ENCODE data around the gene MAN1B1.

Gene MAN1B1

DNA sequence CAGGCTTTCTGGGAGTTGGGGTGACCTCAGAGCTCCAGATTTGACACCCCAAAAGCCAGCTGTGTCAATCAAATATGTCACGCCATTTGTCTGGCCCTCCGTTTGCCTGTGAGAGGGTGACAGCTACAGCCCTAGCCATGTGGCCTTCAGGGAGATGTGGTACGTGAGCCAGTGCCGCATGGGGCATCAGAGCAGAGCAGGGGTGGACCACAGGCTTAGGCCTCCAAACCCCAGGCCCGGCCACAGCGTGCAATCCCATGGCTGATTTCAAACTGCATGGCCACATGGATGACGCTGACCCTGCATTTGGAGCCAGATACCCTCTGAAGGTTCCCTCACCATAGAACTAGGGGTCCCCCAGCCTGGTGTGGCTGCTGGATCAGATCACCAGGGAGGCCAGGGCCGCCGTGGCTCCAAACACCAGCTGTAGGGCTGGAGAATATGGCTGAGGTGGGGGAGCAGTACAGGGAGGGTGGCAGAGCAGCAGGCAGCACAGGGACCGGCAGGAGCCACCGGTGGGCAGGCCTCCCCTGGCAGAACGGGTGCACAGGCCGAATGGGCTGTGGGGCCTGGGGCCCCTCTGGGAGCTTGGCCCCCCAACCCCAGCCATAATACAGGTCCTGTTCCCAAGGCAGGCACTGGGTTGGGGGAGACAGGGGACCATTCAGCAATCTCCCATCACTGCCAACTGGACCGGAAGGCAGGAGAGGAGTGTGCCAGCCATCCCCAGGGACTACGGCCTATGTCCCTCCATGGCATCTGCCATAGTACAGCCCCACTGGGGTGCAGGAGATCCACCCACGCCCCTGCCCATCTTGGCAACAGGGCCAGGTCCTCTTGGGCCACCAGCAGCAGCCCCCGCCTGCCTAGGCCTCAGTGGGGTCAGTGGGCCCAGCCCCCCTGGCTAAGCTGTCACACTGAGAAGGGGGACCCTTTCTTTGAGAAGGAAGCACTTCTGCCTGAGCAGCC is 18.0 kb upstream of the MAN1B1 start:
- DNase-seq (ENCODE audit: low read depth in 2 of 2), result no peak

DNA sequence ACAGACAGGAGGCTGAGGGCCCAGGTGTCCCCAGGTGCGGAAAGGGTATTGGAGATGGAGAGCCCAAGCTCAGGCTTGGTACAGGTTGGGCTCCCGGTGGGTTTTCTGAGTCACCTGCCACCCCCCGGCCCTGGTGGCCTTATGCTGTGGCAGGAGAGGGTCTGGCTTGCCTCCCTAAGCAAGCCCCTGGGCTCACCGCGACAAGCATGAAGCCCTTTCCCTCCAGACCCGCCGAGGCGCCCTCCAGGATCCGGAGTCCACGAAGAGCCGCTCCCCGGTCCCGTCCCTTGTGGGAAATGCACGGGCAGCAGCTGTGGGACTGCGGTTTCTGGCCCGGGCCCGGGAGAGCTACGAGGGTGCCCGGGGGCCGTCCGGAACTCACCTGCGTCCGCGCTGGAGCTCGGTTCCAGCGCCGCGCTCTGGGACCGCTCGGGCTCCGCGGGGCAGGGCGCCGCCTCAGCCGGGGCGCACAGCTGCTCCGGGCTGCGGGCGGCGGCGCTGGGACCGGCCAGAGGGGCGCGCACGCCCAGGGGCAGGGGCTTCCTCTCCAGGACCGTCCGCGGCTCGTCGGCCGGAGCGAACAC is 17.2 kb upstream of the MAN1B1 start:
- no peak for DNase-seq (ENCODE audit: low read depth in 2 of 2)

DNA sequence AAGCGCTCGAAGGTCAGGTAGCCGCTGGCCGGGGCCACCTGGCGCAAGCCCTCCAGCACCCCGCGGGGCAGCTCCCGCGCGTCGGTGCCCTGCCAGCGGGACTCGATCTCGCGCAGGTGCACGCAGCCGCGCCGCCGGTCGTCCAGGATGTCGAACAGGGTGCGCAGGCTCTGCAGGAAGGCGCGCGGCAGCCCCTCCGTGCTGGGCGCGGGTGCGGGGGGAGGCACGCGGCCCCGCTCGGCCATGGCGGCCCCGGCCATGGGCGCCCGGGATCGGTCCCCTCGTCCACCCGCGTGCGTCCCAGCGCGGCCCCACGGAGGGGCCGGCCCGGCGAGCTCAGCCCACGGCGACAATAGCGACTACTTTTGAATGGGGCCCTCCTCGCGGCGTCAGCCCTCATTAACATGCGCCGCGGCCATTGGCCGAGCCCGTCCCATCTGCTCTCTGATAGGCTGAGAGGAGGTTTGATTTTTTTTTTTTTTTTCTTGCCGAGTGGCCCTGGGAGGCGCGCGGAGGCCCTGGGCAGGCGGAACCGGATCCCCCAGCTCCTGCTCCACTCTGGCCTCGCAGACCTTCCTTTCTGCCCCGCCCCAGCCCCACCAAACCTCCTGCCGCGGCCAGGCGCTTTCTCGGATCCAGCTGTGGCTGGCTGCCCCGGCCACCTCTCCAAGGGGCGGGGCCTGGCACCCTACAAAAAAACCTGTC is 16.4 kb upstream of the MAN1B1 start, which contains the start of gene SAPCD2:
Gene SAPCD2, minus strand, starts transcription at position 357 of the 705 bp plus-strand sequence. Its CDS starts 97 bp downstream, at position 260.
- peak; percentile 70 to 74 for DNase-seq (ENCODE audit: low read depth in 2 of 2)

DNA sequence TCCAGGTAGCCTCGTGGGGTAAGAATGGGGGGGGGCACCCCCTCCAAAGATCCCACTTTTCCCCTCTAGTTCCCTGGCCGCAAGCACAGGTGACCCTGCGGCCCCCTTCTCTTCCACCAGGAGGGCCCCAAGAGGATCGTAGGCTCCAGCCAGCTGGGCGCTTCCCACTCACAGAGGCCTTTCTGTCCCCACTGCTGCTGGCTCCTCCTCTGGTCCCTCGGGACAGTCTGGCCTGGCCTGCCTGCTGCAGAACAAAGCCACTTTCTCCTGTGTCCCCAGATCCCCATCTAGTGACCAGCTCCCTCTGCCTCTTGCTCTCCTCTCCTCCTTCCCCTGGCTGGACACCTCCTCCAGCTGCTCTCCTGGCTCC is 15.9 kb upstream of the MAN1B1 start:
- DNase-seq (ENCODE audit: low read depth in 2 of 2), result no peak

DNA sequence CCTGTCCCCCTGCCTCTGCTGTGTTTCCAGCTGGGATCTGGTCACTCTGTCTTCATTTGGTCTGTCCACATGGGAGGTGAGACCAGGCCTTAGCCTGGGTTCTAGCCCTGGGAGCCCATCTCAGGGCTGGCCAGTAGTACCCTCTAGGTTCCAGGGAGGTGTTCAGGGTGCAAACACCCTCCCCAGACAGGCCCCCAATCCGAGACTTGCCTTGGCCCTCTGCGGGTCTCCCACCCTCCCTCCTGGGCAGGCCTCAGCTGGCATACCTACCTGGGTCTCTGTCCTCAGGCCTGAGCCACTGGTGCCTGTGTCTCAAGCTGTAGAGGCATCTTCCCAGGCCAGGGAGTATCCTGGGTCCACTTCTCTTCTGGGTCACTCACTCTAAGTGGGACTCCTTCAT is 15.5 kb upstream of the MAN1B1 start:
- no peak for DNase-seq (ENCODE audit: low read depth in 2 of 2)

DNA sequence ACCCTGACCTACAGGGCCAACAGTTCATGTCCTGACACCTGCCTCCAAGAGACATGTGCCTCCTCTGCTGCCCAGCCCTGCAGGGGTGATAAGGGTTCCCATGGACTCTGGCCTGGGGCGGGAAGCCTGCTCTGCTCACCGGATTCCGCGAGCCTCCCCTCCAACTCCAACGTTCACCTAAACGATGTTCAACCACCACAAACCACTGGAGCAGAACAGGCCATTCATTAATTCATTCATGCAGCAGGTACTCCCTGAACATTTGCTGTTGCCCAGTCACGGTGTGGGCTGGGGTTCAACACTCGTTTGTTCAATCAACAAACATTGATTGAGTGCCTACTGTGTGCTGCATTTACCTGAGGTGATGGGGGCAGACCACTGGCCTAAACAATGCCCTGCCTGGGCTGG is 12.8 kb upstream of the MAN1B1 start:
- no peak for DNase-seq (ENCODE audit: low read depth in 2 of 2)

DNA sequence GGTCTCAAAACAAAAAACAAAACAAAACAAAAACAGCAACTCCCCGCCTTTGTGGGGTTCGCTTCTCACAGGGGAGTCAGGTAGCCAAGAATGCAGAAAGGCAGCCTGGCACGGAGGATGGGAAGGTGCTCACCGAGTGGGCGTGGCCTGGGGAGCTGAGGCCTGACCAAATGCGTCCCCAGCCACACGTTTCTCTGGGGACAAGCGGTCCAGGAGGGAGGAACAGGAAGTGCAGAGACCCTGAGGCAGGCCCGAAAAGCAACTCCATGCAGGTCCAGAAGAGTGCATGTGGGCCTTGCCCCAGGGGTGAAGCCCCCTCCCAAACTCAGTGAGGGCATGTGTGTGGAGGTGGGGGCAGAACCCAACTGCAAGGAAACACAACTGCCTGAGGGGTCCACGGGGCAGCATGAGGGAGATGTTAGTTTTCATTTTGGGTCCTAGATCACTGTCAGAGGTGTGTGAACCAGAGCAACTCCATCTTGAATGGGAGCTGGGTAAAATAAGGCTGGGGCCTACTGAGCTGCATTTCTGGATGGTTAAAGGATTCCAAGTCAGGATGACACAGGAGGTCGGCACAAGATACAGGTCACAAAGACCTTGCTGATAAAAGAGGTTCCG is 12.0 kb upstream of the MAN1B1 start:
- DNase-seq (ENCODE audit: low read depth in 2 of 2), result no peak

DNA sequence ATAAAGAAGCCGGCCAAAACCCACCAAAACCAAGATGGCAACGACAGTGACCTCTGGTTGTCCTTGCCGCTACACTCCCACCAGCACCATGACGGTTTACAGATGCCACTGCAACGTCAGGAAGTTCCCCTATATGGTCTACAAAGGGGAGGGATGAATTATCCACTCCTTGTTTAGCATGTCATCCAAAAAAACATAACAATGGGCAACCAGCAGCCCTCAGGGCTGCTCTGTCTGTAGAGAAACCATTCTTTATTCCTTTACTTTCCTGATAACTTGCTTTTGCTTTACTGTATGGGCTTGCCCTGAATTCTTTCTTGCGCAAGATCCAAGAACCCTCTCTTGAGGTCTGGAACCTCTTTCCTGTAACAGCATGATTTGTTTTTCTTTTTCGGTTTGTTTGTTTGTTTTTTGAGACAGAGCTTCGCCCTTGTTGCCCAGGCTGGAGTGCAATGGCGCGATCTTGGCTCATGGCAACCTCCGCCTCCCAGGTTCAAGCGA is 11.5 kb upstream of the MAN1B1 start:
- DNase-seq (ENCODE audit: low read depth in 2 of 2), result no peak

DNA sequence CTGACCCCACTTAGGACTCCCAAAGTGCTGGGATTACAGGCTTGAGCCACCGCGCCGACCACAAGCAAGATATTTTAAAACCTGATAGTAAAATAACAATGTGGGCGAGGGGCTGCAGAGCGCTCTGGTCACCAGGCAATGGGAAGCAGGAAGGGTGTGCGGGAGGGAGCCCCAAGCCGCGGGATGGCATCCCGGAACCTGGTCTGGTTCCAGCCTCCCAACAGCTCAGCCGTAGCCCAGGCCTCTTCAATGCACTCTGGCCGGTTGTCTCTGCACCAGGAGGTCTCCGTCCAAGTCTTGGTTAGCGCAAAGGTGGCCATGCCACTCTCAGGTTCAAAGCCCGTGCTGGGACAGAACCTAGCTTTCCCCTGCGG is 10.2 kb upstream of the MAN1B1 start:
- DNase-seq (ENCODE audit: low read depth in 2 of 2), result no peak

DNA sequence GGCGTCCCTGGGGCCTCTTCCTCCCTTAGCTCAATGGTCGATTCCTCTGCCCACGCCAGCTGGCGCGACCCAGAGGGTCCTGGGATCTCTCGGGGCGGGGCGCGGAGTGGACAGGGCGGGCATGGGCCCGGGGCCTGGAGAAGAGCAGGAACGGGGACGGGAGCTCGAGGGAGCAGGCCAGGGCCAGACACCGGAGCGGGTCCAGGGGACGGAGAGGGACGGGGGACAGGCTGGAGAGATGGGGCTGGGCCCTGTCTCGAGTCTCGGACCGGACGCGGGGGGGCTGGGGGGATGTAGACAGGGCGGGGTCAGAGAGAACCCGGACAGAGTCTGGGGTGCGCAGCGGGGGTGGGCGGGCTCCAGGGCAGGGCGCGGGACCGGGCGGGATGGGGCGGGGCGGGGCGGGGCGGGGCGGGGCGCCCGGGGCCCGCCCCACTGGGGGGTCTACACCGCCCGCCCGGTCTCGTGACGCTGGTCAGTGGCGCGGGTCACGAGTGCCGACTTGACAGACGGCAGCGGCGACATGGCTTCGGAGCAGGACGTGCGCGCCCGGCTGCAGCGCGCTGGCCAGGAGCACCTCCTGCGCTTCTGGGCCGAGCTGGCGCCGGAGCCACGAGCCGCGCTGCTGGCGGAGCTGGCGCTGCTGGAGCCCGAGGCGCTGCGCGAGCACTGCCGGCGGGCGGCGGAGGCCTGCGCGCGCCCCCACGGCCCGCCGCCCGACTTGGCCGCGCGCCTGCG is 9.6 kb upstream of the MAN1B1 start, which contains the start of gene UAP1L1:
Gene UAP1L1, plus strand, starts transcription at position 508 of the 738 bp plus-strand sequence. Its CDS starts 16 bp downstream, at position 524.
- peak in 1 of 2 donors; percentile 41 for DNase-seq (ENCODE audit: low read depth in 2 of 2)

DNA sequence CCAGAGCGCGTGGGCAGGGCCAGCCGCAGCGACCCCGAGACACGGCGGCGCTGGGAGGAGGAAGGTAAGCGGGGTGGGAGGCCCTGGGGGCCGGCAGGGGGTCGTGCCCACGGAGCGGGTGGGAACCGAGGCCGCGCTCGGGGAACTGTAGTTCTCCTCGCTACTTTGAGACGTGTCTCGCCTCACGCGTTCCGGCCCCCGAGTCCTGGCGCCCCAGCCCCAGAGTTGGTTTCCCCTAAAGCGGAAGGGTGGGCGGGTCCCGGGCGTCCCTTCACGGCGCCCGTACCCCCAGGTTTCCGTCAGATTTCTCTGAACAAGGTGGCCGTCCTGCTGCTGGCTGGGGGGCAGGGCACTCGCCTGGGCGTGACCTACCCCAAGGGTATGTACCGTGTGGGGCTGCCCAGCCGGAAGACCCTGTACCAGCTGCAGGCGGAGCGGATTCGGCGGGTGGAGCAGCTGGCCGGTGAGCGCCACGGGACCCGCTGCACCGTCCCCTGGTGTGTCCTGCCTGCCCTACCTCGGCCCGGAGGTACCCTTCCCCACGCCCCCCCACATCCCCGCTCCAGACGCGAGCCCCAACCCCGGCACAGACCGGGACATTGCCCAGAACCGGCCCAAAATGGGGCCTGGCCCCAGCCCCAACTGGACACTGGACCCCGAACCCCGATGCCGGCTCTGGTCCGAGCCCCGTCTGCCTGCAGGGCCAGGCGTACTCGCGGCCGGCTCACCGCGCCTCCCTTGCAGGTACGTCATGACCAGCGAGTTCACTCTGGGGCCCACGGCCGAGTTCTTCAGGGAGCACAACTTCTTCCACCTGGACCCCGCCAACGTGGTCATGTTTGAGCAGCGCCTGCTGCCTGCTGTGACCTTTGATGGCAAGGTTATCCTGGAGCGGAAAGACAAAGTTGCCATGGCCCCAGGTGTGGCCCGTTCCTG is 8.8 kb upstream of the MAN1B1 start:
- DNase-seq (ENCODE audit: low read depth in 2 of 2), result peak in 1 of 2 donors; percentile 51

DNA sequence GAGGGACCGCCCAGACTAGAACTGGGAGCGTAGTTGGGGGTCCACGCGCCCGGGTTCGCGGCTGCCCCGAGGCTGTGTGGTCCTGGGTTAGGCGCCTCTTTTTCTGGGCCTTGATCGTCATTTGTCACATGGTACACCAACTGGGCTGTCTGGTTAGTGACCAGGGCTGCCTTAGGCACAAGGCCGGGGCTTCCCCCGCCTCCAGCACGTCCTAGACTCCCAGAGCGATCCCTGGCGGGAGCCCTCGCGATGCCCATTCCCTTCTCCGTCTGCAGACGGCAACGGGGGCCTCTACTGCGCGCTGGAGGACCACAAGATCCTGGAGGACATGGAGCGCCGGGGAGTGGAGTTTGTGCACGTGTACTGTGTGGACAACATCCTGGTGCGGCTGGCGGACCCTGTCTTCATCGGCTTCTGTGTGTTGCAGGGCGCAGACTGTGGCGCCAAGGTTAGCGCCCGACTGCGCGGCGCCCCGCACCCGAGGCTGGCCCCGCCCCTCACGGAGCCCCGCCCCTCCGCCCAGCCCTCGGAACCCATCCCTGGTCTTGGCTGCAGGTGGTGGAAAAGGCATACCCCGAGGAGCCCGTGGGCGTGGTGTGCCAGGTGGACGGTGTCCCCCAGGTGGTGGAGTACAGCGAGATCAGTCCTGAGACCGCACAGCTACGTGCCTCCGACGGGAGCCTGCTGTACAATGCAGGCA is 7.9 kb upstream of the MAN1B1 start:
- DNase-seq (ENCODE audit: low read depth in 2 of 2), result no peak

DNA sequence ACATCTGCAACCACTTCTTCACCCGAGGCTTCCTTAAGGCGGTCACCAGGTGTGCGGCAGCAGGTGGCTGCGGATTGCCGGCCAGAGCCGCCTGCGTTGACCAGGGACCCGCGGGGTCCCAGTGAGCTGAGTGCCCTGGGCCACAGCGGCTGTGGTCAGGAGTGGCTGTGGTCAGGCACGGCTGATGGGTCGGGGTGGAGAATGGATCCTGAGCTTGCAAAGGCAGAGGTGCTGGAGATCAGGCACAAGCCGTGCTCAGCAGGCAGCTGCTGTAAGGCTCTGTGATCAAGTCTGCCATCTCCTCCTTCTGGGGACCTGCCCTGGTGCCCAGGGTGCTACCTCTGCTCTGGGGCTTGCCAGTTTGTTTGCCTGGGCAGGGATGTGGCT is 7.4 kb upstream of the MAN1B1 start:
- no peak for DNase-seq (ENCODE audit: low read depth in 2 of 2)

DNA sequence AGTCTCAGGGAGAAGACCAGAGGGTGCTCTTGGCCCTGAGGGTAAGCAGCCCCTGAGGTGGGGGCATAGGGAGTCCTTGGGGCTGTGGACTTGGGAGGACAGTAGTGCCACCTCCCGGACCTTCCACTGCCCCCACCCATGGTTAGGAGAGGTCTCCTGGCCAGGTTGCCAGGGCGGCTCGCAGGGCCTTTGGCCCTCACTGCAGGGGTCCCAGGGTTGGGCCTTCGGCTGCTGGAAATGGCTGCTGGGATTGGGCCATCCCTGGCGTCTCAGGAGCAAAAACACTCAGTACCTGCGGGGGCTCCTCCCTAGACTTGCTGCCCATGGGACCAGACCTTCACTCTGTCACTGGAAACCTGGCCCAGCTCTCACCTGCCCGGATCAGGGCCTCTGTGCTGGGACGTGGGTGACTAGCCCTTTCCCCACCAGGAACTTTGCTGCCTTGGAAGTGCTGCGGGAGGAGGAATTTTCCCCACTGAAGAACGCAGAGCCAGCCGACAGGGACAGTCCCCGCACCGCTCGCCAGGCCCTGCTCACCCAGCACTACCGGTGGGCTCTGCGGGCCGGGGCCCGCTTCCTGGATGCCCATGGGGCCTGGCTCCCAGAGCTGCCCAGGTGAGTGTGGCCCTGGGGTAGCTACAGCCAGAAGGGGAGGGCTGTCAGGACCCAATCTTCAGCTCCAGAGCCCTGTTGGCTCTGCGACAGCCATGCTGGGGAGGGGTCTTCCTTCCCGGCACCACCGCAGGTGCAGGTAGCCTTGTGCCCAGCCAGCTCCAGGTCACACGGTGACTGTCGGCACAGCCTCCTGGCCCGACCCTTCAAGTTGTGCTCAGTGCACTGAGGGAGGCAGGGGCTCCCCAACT is 6.3 kb upstream of the MAN1B1 start:
- DNase-seq (ENCODE audit: low read depth in 2 of 2), result no peak

DNA sequence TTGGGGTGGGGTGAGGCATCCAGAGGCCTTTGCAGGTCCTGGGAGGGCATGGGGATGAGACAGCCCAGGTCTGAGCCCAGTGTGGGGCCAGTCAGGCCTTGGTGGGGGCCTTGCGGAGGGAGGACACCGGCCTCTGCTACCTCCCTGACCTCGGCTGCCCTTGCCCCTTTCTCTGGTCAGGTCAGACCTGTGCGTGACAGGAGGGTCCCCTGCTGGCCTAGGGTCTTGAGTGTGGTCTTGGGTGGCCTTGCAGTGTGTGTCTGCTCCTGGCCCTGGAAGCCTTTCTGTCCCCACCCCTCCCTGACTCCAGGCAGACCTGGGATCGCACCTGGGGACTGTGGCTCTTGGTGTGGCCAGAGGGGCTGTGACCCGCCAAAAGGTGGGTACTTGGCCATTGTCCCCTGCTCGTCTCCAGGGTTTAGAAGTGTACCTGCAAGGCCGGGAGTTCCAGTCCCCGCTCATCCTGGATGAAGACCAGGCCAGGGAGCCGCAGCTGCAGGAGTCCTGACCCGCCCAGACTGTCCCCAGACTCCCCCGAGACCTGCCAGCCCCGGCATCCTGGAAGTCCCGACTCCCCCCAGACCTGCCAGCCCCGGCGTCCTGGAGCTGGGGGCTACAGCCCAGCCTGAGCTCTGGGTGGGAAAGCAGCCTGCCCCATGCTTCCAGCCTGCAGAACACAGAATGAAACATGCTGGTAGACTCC is 4.4 kb upstream of the MAN1B1 start:
- DNase-seq (ENCODE audit: low read depth in 2 of 2), result no peak

DNA sequence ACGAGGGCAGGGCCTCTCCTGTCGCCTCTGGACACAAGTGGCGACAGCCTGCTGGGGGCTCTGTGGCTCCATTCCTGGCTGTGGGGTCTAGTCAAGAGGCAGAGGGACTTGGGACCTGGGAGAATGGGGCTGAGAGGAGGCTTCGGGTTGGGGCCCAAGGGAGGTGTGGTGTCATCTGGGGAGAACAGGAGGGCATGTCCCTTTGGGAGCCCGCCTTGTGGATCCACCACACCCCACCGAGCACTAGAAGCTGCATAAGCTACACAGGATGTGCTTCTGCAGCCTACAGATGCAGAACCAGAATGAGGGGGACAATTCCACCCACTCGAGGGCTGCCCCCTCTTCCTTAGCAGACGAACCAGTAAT is 3.9 kb upstream of the MAN1B1 start:
- DNase-seq (ENCODE audit: low read depth in 2 of 2), result no peak

DNA sequence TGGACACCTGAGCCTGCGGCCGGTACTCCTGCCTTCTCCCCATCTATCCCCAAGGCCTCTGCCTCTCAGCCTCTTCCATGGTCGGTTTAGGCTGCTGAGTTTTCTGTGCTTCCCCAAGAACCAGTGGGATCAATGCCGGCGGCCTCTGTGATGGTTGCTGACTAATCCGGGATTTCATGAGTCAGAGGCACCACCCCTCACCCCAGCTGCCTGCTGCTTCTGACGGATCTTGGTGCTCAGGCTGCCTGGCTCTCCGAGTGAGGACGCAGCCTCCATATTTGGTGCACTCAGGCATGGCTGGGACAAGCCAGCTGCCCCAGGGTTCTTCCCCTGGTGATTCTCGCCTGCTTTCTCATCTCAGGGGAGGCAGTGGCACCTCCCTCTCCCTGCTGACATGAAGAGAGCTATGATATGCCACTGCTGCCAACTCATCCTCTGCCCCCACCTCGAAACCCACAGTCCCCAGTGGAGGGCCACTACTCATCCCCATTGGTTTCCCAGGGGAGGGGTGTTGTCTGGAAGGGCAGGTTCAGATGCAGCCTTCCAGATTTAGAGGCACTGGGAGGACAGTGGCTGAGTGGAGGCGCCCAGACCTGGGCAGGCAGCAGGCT is 3.3 kb upstream of the MAN1B1 start:
- no peak for DNase-seq (ENCODE audit: low read depth in 2 of 2)
